Panc1 (cell line): ENCODE results near the gene NIPBL. TPM values are rescaled to one million over a fixed set of nuclear protein-coding genes. Genes with fewer than 3 reads are reported as not detected.

Source experiments
- ATAC-seq: fragments of 200-7000 bp; cut with Tn5 transposase; 2 replicates; pipeline ENCODE4 v1.9.1; 2020; ENCODE audit warnings: mild to moderate bottlenecking, moderate library complexity
- BruUV-seq: library from RNA; stranded (reverse); fragments of 400-500 nt; replicated peaks from 2 replicates; lab custom pipeline; 2021; lab: Mats Ljungman, UMichigan
- CTCF ChIA-PET: fragments of 300-600 bp; sonication (Branson Sonifier 250); formaldehyde crosslinking; loops from one replicate; lab custom pipeline; 2022; ENCODE audit warnings: antibody characterized with exemption; lab: Charles Lee
- POLR2A ChIA-PET: fragments of 300-600 bp; sonication (Branson Sonifier 250); formaldehyde crosslinking; loops from one replicate; lab custom pipeline; 2022; ENCODE audit warnings: antibody characterized with exemption; lab: Charles Lee
- DNase-seq: peaks from one replicate; pipeline ENCODE4 v3.0.0-alpha.2; 2010; ENCODE audit warnings: low read depth, low spot score
- H3K27ac ChIP-seq: 2 replicates; pipeline ENCODE4 v1.5.1; 2011; ENCODE audit warnings: mild to moderate bottlenecking, low read length, inconsistent platforms
- H3K27me3 ChIP-seq: fragments of 200-500 bp; sonication (Bioruptor generic); 2 replicates; pipeline ENCODE4 v1.6.0; 2014; ENCODE audit warnings: low read length, inconsistent platforms; ENCODE audit not compliant: control insufficient read depth, insufficient read depth
- H3K36me3 ChIP-seq: fragments of 200-500 bp; sonication (Bioruptor generic); 2 replicates; pipeline ENCODE4 v1.5.1; 2014; ENCODE audit warnings: inconsistent platforms, mild to moderate bottlenecking, low read length, moderate library complexity; ENCODE audit not compliant: control insufficient read depth, insufficient read depth
- H3K4me1 ChIP-seq: 2 replicates; pipeline ENCODE4 v1.5.1; 2011; ENCODE audit warnings: inconsistent platforms, mild to moderate bottlenecking, low read length, moderate library complexity; ENCODE audit not compliant: control insufficient read depth, insufficient read depth
- H3K4me3 ChIP-seq, 2 experiments: 2 replicates each; pipeline ENCODE4 v1.5.1; 2011 to 2012; ENCODE audit warnings: low read depth in 2 of 2, low read length in 2 of 2, mild to moderate bottlenecking in 2 of 2, inconsistent platforms in 1 of 2, moderate library complexity in 1 of 2
- H3K9me3 ChIP-seq: fragments of 200-500 bp; sonication (Bioruptor generic); 2 replicates; pipeline ENCODE4 v1.5.1; 2014; ENCODE audit warnings: low read depth, mild to moderate bottlenecking, inconsistent platforms, low read length, moderate library complexity; ENCODE audit not compliant: control insufficient read depth, insufficient read depth
- CTCF ChIP-seq: fragments of 450-650 bp; IDR thresholded peaks from 2 replicates; pipeline ENCODE4 v1.5.1; 2017; ENCODE audit warnings: mild to moderate bottlenecking
- POLR2AphosphoS5 ChIP-seq: IDR thresholded peaks from 2 replicates; pipeline ENCODE4 v1.6.1; 2012; ENCODE audit warnings: mild to moderate bottlenecking, low read depth, low read length, moderate library complexity
- SIN3A ChIP-seq: IDR thresholded peaks from 2 replicates; pipeline ENCODE4 v1.6.1; 2012; ENCODE audit warnings: low read depth, mild to moderate bottlenecking, low read length, moderate library complexity, borderline replicate concordance; ENCODE audit not compliant: insufficient read depth
- TCF7L2 ChIP-seq: IDR thresholded peaks from 2 replicates; pipeline ENCODE4 v1.6.1; 2011; ENCODE audit warnings: mild to moderate bottlenecking, low read depth, low read length, inconsistent platforms
- in situ Hi-C: cut with HindIII; loops from 2 replicates; pipeline ENCODE4 v1.10.0; 2016; ENCODE audit warnings: low sequenced_read_pairs, low pct_unique_long_range_greater_than_20kb
- intact Hi-C: fragments of 100-400 bp; cut with micrococcal nuclease; formaldehyde crosslinking; loops from one replicate; pipeline ENCODE4 v1.10.0; 2022; ENCODE audit not compliant: unreplicated experiment
- total RNA-seq: library from RNA; stranded (reverse); gene quantifications from one replicate; pipeline ENCODE4 v1.2.1, GENCODE V29; 2021; ENCODE audit not compliant: unreplicated experiment
- TF ChIP-seq, protein P1 (sequence below), 2 experiments: IDR thresholded peaks; 2 replicates each; pipeline ENCODE4 v1.6.1; 2011 to 2012; ENCODE audit warnings: low read depth in 2 of 2, control low read depth in 1 of 2, low read length in 1 of 2, mild to moderate bottlenecking in 1 of 2, moderate library complexity in 1 of 2; ENCODE audit not compliant: insufficient read depth in 1 of 2

The NIPBL gene
- total RNA-seq, 1 experiment from 2014 or later = 41.6 TPM

DNA sequence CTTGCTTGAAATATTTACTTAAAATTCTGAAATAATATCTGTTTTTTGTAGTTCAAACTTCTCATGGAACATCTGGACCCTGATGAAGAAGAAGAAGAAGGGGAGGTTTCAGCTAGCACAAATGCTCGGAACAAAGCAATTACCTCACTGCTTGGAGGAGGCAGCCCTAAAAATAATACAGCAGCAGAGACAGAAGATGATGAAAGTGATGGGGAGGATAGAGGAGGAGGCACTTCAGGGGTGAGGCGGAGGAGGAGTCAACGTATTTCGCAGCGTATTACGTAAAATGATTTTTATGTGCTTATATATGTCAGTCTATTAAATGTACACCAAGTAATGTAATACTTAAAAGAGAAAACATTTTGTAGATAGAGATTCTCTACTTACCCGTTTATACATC lies 187.2 kb downstream of the NIPBL start:
- Histone ChIP-seq H3K27ac (no peak overlapping the region), H3K27me3 (no peaks in the 10 kb centered on the region), H3K9me3 (no peaks in the 10 kb centered on the region), H3K4me1 (no peaks in the 10 kb centered on the region), H3K4me3 (no peak overlapping the region), H3K36me3 (peaks cover 5% of the 10 kb centered on the region; the same call in 1 of the 2 replicates)
- DNase-seq (no peak), ATAC-seq (no peak)
- TF ChIP-seq, protein P1, sequence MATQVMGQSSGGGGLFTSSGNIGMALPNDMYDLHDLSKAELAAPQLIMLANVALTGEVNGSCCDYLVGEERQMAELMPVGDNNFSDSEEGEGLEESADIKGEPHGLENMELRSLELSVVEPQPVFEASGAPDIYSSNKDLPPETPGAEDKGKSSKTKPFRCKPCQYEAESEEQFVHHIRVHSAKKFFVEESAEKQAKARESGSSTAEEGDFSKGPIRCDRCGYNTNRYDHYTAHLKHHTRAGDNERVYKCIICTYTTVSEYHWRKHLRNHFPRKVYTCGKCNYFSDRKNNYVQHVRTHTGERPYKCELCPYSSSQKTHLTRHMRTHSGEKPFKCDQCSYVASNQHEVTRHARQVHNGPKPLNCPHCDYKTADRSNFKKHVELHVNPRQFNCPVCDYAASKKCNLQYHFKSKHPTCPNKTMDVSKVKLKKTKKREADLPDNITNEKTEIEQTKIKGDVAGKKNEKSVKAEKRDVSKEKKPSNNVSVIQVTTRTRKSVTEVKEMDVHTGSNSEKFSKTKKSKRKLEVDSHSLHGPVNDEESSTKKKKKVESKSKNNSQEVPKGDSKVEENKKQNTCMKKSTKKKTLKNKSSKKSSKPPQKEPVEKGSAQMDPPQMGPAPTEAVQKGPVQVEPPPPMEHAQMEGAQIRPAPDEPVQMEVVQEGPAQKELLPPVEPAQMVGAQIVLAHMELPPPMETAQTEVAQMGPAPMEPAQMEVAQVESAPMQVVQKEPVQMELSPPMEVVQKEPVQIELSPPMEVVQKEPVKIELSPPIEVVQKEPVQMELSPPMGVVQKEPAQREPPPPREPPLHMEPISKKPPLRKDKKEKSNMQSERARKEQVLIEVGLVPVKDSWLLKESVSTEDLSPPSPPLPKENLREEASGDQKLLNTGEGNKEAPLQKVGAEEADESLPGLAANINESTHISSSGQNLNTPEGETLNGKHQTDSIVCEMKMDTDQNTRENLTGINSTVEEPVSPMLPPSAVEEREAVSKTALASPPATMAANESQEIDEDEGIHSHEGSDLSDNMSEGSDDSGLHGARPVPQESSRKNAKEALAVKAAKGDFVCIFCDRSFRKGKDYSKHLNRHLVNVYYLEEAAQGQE (IDR thresholded peaks at IDR 0.05; ENCODE audit: insufficient read depth in 1 of 2, low read depth in 2 of 2, low read length in 1 of 2) = no peak
- no peak for TF ChIP-seq SIN3A
- TF ChIP-seq TCF7L2 = no peak
- no TSS peak for BruUV-seq
- intact Hi-C loops (no loop called here), in situ Hi-C loops (no loop called here)
- ChIA-PET POLR2A (no interaction called here), CTCF (no interaction called here)

DNA sequence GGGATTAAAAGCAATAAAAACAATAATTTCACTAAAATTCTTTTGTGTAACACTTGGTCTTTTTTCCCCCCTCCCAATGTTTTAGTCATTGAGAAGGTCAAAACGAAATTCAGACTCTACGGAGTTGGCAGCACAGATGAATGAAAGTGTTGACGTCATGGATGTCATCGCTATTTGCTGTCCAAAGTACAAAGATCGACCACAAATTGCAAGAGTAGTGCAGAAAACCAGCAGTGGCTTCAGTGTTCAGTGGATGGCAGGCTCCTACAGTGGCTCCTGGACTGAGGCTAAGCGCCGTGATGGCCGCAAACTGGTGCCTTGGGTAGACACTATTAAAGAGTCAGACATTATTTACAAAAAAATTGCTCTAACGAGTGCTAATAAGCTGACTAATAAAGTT lies 187.9 kb downstream of the NIPBL start:
- no peak for DNase-seq
- no peak overlapping the region for H3K27ac ChIP-seq
- peaks cover 5% of the 10 kb centered on the region; the same call in 1 of the 2 replicates for H3K36me3 ChIP-seq
- in situ Hi-C loops = no loop called here
- H3K4me1 ChIP-seq = no peaks in the 10 kb centered on the region
- no peak overlapping the region for H3K4me3 ChIP-seq
- CTCF ChIA-PET = interaction anchor here (0.6 kb wide), 1 partner anchor 20 kb away, joined by 7 read pairs; no protein-coding TSS in a partner anchor
- ATAC-seq = no peak
- no peaks in the 10 kb centered on the region for H3K9me3 ChIP-seq
- TF ChIP-seq, protein P1 (IDR thresholded peaks at IDR 0.05; ENCODE audit: insufficient read depth in 1 of 2, low read depth in 2 of 2, low read length in 1 of 2) = no peak
- TF ChIP-seq TCF7L2 (no peak), CTCF (no peak), POLR2AphosphoS5 (no peak), SIN3A (no peak)
- H3K27me3 ChIP-seq = no peaks in the 10 kb centered on the region
- BruUV-seq = no TSS peak
- POLR2A ChIA-PET = interaction anchor here (0.6 kb wide), 1 partner anchor 133 kb away, joined by 4 read pairs; no protein-coding TSS in a partner anchor
- intact Hi-C loops = no loop called here
